GM23248 (cell line): ENCODE results near the gene APOC3. TPM values are rescaled to one million over a fixed set of nuclear protein-coding genes. Genes with fewer than 3 reads are reported as not detected.

ENCODE experiments used
- DNase-seq: peaks from one replicate; pipeline ENCODE4 v3.0.0-alpha.2; 2015
- H2AFZ ChIP-seq: fragments of 200-600 bp; sonication (generic); 2 replicates; pipeline ENCODE4 v1.6.1; 2016; ENCODE audit warnings: antibody characterized with exemption
- H3F3A ChIP-seq: fragments of 200-600 bp; sonication (generic); 2 replicates; pipeline ENCODE4 v1.6.1; 2016; ENCODE audit warnings: mild to moderate bottlenecking, antibody characterized with exemption, mixed run types; ENCODE audit not compliant: insufficient read depth
- H3K27ac ChIP-seq: fragments of 200-600 bp; sonication (generic); 2 replicates; pipeline ENCODE4 v1.5.1; 2016; ENCODE audit warnings: mild to moderate bottlenecking
- H3K27me3 ChIP-seq: fragments of 200-600 bp; sonication (generic); replicated peaks from 2 replicates; pipeline ENCODE4 v1.6.1; 2016; ENCODE audit warnings: mild to moderate bottlenecking; ENCODE audit not compliant: insufficient read depth
- H3K36me3 ChIP-seq: fragments of 200-600 bp; sonication (generic); 2 replicates; pipeline ENCODE4 v1.6.1; 2016; ENCODE audit warnings: low read depth, mild to moderate bottlenecking
- H3K4me1 ChIP-seq: fragments of 200-600 bp; sonication (generic); 2 replicates; pipeline ENCODE4 v1.6.1; 2016; ENCODE audit warnings: mild to moderate bottlenecking; ENCODE audit not compliant: insufficient read depth
- H3K4me2 ChIP-seq: fragments of 200-600 bp; sonication (generic); one replicate; pipeline ENCODE4 v1.6.1; 2016; ENCODE audit warnings: mild to moderate bottlenecking; ENCODE audit not compliant: unreplicated experiment
- H3K4me3 ChIP-seq: fragments of 200-600 bp; sonication (generic); 2 replicates; pipeline ENCODE4 v1.5.1; 2016; ENCODE audit warnings: mild to moderate bottlenecking
- H3K79me2 ChIP-seq: fragments of 200-600 bp; sonication (generic); 2 replicates; pipeline ENCODE4 v1.6.1; 2016; ENCODE audit warnings: mild to moderate bottlenecking; ENCODE audit not compliant: insufficient read depth
- H3K9ac ChIP-seq: fragments of 200-600 bp; sonication (generic); 2 replicates; pipeline ENCODE4 v1.6.1; 2016; ENCODE audit warnings: mild to moderate bottlenecking
- H3K9me2 ChIP-seq: fragments of 200-600 bp; sonication (generic); 2 replicates; pipeline ENCODE4 v1.6.1; 2016; ENCODE audit warnings: mixed run types, mild to moderate bottlenecking, moderate library complexity; ENCODE audit not compliant: insufficient read depth
- H3K9me3 ChIP-seq: fragments of 200-600 bp; sonication (generic); one replicate; pipeline ENCODE4 v1.6.1; 2017; ENCODE audit warnings: low read depth
- H4K20me1 ChIP-seq: fragments of 200-600 bp; sonication (generic); 2 replicates; pipeline ENCODE4 v1.6.0; 2016; ENCODE audit not compliant: insufficient read depth
- EZH2 ChIP-seq: fragments of 200-600 bp; sonication (generic); IDR thresholded peaks from 2 replicates; pipeline ENCODE4 v1.6.1; 2018; ENCODE audit warnings: antibody characterized with exemption, mild to moderate bottlenecking; ENCODE audit not compliant: insufficient read depth, poor library complexity, severe bottlenecking
- EZH2phosphoT487 ChIP-seq: fragments of 200-600 bp; sonication (generic); IDR thresholded peaks from 2 replicates; pipeline ENCODE4 v1.6.1; 2018; ENCODE audit warnings: antibody characterized with exemption, moderate library complexity, mild to moderate bottlenecking, low read depth; ENCODE audit not compliant: insufficient read depth
- WGBS, 2 experiments: methylation state at CpG; one replicate each; pipeline ENCODE4 v1.1.6; 2015 to 2017; ENCODE audit warnings: low lambda C conversion rate in 2 of 2, low coverage in 1 of 2; ENCODE audit errors: missing lambda C conversion rate in 2 of 2; 5-methylcytosine and 5-hydroxymethylcytosine counted together
- in situ Hi-C: fragments of 300-500 bp; cut with MboI; formaldehyde crosslinking; loops from 2 replicates; pipeline ENCODE4 v1.15.0; 2020
- polyA plus RNA-seq: library from polyadenylated mRNA; unstranded; fragments of >200 nt; fragmentation: Nextera tagmentation; extraction: Ambion mirVana; gene quantifications from 2 replicates; pipeline ENCODE4 v1.2.1, GENCODE V29; 2016
- total RNA-seq: library from RNA; depleted of rRNA; stranded (reverse); fragments of >200 nt; shearing (Covaris generic); gene quantifications from 2 replicates; pipeline ENCODE4 v1.2.3, GENCODE V29; 2014

APOC3 gene
- total and polyA plus RNA-seq, 2 experiments from 2014 or later, result not detected

- Histone ChIP-seq H3K27me3 (no peaks in the 10 kb centered on the region), H3K9ac (no peak overlapping the region), H3K4me2 (no peak overlapping the region), H3K4me1 (no peaks in the 10 kb centered on the region), H3K79me2 (no peaks in the 10 kb centered on the region), H3K36me3 (peaks cover 8% of the 10 kb centered on the region; the same call in 1 of the 2 replicates), H3K9me3 (no peaks in the 10 kb centered on the region), H4K20me1 (no peaks in the 10 kb centered on the region), H3F3A (0 out of 2 replicates have a peak, but pooled peaks cover 10% of the 10 kb centered on the region), H3K27ac (no peak overlapping the region), H2AFZ (no peak overlapping the region), H3K4me3 (no peak overlapping the region), H3K9me2 (no peaks in the 10 kb centered on the region)
- WGBS, 2 experiments, result 49 to 53% methylated on average over 9 of the region's 9 CpGs
- DNase-seq, result no peak
- no peak for TF ChIP-seq EZH2
- no peak for TF ChIP-seq EZH2phosphoT487
- in situ Hi-C loops, result no loop called here
Observed at GRCh38 chr11:116840746-116841296, 11.1 kb downstream of the APOC3 start.

- H2AFZ ChIP-seq, result no peak overlapping the region
- 0 out of 2 replicates have a peak, but pooled peaks cover 10% of the 10 kb centered on the region for H3F3A ChIP-seq
- H3K36me3 ChIP-seq, result peaks cover 8% of the 10 kb centered on the region; the same call in 1 of the 2 replicates
- no peak for TF ChIP-seq EZH2phosphoT487
- no peak for TF ChIP-seq EZH2
- no peaks in the 10 kb centered on the region for H3K9me2 ChIP-seq
- no peaks in the 10 kb centered on the region for H3K27me3 ChIP-seq
- no peaks in the 10 kb centered on the region for H4K20me1 ChIP-seq
- H3K4me2 ChIP-seq, result no peak overlapping the region
- no peaks in the 10 kb centered on the region for H3K4me1 ChIP-seq
- 95 to 97% methylated on average over 4 of the region's 4 CpGs for WGBS, 2 experiments
- DNase-seq, result no peak
- no peak overlapping the region for H3K9ac ChIP-seq
- H3K27ac ChIP-seq, result no peak overlapping the region
- in situ Hi-C loops, result no loop called here
- H3K4me3 ChIP-seq, result no peak overlapping the region
- no peaks in the 10 kb centered on the region for H3K79me2 ChIP-seq
- no peaks in the 10 kb centered on the region for H3K9me3 ChIP-seq
Observed at GRCh38 chr11:116842117-116842516, 12.4 kb downstream of the APOC3 start.

GRCh38 chr11:116842909-116843308, 13.2 kb downstream of the APOC3 start:
- Histone ChIP-seq H2AFZ (no peak overlapping the region), H3K4me3 (no peak overlapping the region), H3K36me3 (peaks cover 8% of the 10 kb centered on the region; the same call in 1 of the 2 replicates), H3K4me2 (no peak overlapping the region), H4K20me1 (no peaks in the 10 kb centered on the region), H3K4me1 (no peaks in the 10 kb centered on the region), H3F3A (0 out of 2 replicates have a peak, but pooled peaks cover 10% of the 10 kb centered on the region), H3K27ac (no peak overlapping the region), H3K27me3 (no peaks in the 10 kb centered on the region), H3K9me3 (no peaks in the 10 kb centered on the region), H3K9ac (no peak overlapping the region), H3K9me2 (no peaks in the 10 kb centered on the region), H3K79me2 (no peaks in the 10 kb centered on the region)
- in situ Hi-C loops, result no loop called here
- TF ChIP-seq EZH2phosphoT487, result no peak
- no peak for TF ChIP-seq EZH2
- DNase-seq, result no peak
- 81 to 92% methylated on average over 4 of the region's 4 CpGs for WGBS, 2 experiments

- Histone ChIP-seq H3K9me2 (no peaks in the 10 kb centered on the region), H3K9me3 (no peaks in the 10 kb centered on the region), H3K4me2 (no peak overlapping the region), H3K4me3 (no peak overlapping the region), H3K4me1 (no peaks in the 10 kb centered on the region), H3K9ac (no peak overlapping the region), H3K36me3 (peaks cover 8% of the 10 kb centered on the region; the same call in 1 of the 2 replicates), H4K20me1 (no peaks in the 10 kb centered on the region), H3K27me3 (no peaks in the 10 kb centered on the region), H3F3A (0 out of 2 replicates have a peak, but pooled peaks cover 10% of the 10 kb centered on the region), H3K27ac (no peak overlapping the region), H2AFZ (no peak overlapping the region), H3K79me2 (no peaks in the 10 kb centered on the region)
- in situ Hi-C loops, result no loop called here
- no peak for TF ChIP-seq EZH2phosphoT487
- no peak for TF ChIP-seq EZH2
- DNase-seq, result no peak
- 87 to 89% methylated on average over 9 of the region's 9 CpGs for WGBS, 2 experiments
Observed at GRCh38 chr11:116843661-116844060, 14.0 kb downstream of the APOC3 start.

- no peak overlapping the region for H3K9ac ChIP-seq
- H3K4me1 ChIP-seq, result no peaks in the 10 kb centered on the region
- no peak for TF ChIP-seq EZH2phosphoT487
- no peak for TF ChIP-seq EZH2
- H4K20me1 ChIP-seq, result no peaks in the 10 kb centered on the region
- no peak overlapping the region for H2AFZ ChIP-seq
- in situ Hi-C loops, result no loop called here
- no peaks in the 10 kb centered on the region for H3K9me3 ChIP-seq
- H3K4me2 ChIP-seq, result no peak overlapping the region
- H3K36me3 ChIP-seq, result peaks cover 8% of the 10 kb centered on the region; the same call in 1 of the 2 replicates
- H3K27ac ChIP-seq, result no peak overlapping the region
- no peaks in the 10 kb centered on the region for H3K27me3 ChIP-seq
- no peak for DNase-seq
- WGBS, 2 experiments, result 74 to 75% methylated on average over 4 of the region's 4 CpGs
- 0 out of 2 replicates have a peak, but pooled peaks cover 8% of the 10 kb centered on the region for H3F3A ChIP-seq
- no peak overlapping the region for H3K4me3 ChIP-seq
- no peaks in the 10 kb centered on the region for H3K79me2 ChIP-seq
- no peaks in the 10 kb centered on the region for H3K9me2 ChIP-seq
Observed at GRCh38 chr11:116844722-116845121, 15.0 kb downstream of the APOC3 start.
